HG03439 (cell line): ENCODE measurements around the gene RNF208.
"Not testable (repeated sequence)": the region's sequence is repeated elsewhere in the genome, so short reads cannot be mapped to it uniquely, and the experiment has no call there.

Experiments used
- ATAC-seq: cut with Tn5 transposase; IDR thresholded peaks from one replicate; pipeline ENCODE4 v1.9.1; 2021; ENCODE audit warnings: mild to moderate bottlenecking, moderate library complexity; ENCODE audit not compliant: unreplicated experiment

Gene RNF208

DNA sequence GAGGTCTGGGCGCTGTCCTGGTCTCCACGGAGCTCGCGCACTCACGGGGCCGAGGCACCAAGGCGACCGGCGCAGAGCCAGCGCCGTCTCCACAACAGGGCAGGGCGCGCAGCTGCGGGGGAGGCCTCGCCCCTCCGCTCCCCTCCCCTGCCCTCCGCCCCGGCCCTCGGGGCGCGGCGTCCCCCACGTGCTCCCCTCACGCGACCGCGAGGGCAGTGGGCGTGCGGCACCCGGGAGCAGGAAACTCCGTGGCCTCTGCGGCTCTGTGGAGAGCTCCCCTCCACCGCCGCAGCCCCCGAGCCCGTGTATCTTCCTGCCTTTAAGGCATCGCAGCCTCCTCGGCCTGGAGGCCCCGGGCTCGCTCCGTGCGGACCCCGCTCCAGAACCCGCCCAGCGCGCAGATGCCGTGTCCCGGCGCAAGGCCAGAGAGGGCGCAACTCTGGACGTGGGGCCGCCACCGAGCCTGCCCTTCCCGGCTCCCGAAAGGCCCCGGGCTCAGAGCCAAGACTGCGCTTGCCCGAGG, 18.3 kb upstream of the RNF208 start:
- peak; percentile 18 for ATAC-seq

DNA sequence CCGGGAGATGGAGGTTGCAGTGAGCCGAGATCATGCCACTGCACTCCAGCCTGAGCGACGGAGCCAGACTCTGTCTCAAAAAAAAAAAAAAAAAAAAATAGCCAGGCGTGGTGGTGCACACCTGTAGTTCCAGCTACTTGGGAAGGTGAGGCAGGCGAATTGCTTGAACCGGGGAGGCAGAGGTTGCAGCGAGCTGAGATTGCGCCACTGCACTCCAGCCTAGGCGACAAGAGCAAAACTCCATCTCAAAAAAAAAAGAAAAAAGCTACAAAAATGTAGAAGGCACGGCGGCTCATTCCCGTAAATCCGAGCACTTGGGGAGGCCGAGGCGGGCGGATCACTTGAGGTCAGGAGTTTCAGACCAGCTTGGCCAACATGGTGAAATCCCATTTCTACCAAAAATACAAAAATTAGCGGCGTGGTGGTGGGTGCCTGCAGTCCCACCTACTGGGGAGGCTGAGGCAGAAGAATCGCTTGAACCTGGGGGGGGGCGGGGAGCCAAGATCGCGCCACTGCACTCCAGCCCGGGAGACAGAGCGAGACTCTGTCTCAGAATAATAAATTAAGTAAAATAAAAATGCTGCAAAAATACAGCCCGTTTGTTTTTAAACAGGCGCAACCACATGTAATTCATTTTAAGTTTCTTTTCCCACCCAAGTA, 17.6 kb upstream of the RNF208 start:
- ATAC-seq, result not testable (repeated sequence)

DNA sequence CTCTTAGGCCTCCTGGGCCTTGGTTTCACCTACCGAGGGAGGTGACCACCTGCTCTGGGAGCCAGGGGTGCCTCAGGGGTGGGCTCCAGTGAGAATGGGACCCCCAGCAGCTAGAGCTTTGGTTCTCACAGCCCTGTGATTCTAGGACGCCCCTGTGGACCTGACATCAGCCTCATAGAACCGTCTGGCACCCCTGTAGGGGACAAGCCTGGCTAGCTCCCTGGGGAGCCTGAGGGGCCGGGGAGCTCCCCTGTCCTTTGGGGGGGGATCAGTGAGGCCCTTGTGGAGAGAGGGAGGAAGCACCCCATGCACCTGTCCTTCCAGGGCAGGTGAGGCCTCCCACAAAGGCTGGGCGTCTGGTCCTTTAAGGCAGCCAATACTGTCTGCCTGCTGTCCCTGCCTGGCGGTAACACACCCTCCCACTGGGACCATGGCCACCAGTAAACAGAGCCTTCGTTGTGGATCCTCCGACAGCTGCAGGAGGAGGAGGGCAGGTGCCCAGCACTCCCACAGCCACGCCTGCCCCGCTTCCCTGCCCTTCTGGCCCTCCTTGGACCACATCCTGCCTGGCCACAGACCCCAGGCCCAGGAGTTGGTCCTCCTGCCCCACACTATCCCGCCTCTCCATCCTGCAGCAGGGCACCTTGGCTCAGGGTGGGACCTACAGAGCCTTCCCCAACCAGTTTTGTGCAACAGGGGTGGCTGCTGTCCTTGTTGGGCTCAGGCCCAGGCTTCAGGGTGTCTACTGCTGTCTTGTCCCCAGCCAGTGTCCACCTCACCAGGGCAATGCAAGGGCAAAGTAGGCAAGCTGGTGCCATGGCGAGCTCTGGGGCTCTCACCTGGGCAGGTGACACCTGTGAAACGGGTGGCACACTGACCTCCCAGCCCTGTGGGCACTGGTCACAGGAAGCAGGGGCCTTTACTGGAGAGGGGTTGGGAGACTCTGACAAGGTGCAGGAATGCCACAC, 16.0 kb upstream of the RNF208 start:
- ATAC-seq, result no peak

DNA sequence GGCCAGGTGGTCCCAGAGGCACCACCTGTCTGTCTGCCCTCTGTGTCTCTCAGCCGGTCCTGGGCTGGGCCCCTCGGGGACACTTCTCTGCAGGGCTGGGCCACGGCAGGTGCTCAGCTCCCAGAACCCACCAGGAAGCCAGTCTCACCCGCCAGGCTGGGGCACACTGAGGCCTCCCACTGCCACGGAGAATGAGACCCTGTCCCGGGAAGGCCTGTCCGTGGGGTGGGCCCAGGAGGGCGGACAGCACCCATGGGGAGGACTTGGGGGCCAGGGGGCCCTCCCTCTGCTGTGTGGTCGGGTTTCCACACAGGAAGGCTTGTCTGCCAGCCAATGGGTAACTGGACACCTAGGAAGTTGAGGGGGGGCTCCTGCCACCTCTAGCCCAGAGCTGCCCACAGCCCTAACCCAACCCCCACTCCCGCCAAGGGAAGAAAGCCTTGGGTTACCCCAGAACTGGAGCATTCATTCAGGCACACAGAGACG, 14.9 kb upstream of the RNF208 start:
- ATAC-seq, result no peak

DNA sequence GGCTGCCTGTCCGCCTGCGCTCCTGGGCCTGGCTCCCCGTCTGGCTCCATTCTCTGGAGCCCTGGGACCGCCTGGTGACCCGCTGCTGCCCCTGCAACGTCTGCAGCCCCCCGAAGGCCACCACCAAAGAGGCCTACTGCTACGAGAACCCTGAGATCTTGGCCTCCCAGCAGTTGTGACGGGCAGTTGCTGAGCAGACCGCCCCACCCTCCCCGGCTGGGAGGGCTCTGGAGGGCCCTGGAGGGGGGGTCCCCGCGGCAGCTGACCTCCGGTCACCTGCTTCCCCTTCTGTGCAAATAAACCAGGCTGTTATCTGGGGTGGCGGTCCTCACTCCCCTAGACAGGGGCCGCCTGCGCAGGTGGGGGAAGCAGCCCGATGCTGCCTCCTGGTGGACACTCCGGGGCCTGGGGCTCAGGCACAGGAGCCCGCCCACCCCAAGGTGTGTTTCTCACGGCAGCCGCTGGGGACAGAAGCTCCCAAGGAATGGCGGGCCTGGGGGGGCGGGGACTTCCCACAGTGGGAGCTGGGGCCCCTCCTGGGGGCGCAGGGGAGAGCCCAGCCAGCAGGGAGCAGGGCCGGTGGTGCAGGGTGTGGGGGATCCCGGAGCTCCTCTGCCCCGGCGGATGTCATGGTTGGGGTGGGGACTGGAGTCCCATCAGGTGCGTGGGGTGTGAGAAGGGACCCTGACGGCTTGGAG, 14.3 kb upstream of the RNF208 start:
- ATAC-seq, result no peak

DNA sequence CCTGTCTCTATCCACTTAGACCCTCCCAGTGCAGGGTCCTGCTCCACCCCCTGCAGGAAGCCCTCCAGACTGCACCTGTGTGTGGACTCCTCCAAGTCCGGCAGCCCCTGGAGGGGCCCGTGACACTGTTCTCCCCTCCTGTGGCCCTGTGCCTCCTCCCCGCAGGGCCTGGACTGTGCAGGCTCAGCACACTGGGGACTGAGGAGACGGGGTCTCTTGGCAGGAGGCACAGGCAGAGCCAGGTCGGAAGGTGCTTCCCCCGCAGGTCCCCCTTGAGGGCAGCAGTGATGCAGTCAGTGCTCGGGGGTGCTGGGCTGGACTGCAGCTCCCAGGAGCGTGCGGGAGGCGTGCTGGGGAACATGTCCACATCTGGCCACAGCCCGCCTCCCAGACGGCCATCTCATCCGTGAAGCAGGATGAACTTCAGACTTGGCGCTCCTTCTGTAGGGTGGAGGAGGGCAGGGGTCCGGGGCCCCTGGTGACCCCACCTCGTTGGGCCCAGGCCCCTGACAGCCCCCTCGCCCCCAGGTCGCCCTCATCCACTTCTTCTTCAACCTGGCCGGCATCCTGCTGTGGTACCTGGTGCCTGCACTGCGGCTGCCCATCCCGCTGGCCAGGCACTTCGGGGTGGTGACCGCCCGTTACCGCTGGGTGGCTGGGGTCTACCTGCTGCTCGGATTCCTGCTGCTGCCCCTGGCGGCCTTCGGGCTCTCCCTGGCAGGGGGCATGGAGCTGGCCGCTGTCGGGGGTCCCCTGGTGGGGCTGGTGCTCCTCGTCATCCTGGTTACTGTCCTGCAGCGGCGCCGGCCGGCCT, 13.6 kb upstream of the RNF208 start:
- ATAC-seq, result no peak

DNA sequence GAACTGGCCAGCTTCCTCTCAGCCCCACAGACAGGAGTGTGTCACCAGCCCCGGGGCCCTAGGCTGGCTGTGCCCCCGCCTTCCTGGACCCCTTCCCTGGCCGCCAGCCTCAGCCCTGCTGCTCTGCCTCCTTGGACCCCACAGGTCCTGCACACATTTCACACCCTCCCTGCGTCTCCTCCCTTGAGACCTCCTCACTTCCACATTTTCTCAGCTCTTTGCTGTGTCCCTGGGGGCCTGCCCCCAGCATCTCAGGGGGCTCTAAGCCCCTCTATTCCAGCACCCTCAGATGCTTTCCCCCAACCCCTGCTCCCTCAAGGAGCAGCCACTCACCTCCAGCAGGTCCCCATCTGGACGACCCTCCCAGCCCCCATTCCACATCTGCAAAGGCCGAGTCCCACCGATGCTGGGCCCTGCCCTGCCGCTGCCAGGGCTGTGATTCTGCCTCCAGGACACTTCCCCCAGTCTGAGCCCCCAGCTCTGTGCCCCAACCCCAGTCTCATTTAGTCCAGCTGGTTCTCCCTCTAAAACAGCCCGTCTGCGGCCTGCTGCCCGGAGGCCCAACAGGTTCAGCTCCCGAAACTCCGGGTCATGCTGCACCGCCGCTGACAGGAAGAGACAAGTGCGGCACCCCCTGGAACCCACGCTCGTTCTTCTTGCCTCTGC, 12.9 kb upstream of the RNF208 start:
- no peak for ATAC-seq

DNA sequence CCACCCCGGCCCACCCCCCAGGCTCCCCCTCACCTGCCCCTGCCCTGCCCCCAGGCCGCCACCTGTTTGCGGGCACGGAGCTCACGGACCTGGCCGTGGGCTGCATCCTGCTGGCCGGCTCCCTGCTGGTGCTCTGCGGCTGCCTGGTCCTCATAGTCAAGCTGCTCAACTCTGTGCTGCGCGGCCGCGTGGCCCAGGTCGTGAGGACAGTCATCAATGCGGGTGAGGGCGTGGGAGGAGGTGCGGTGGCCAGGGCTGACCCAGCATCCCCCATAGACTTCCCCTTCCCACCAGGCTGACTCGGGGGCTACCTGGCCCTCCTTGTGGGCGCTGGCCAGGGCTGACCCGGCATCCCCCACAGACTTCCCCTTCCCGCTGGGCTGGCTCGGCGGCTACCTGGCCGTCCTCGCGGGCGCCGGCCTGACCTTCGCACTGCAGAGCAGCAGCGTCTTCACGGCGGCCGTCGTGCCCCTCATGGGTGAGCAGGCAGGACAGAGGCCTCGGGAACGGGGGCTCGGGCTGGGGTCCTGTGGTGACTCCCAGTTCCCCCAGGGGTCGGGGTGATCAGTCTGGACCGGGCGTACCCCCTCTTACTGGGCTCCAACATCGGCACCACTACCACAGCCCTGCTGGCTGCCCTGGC, 12.1 kb upstream of the RNF208 start:
- no peak for ATAC-seq

DNA sequence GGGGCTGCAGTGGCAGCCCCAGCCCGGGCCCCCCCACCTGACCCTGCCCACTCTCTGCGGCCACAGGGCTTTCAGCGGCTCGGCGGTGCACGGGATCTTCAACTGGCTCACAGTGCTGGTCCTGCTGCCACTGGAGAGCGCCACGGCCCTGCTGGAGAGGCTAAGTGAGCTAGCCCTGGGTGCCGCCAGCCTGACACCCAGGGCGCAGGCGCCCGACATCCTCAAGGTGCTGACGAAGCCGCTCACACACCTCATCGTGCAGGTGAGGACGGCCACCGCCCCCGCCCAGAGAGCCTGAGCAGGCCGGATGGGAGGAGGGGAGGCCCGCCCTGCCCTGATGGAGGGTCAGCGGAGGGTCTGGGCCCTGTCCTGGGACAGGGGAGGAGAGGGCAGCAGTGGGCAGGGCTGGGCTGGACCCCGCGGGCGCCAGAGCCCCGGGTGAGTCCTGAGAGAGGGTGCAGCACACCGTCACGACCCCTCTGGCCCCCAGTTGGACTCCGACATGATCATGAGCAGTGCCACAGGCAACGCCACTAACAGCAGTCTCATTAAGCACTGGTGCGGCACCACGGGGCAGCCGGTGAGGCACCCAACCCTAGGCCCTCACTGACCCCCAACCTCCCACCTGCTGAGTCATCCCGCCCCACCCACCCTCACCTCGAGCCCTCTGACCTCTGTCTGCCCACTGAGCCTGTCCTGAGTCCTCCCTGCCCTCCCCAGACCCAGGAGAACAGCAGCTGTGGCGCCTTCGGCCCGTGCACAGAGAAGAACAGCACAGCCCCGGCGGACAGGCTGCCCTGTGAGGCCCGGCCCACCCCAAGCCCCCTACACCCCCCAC, 11.3 kb upstream of the RNF208 start:
- no peak for ATAC-seq

DNA sequence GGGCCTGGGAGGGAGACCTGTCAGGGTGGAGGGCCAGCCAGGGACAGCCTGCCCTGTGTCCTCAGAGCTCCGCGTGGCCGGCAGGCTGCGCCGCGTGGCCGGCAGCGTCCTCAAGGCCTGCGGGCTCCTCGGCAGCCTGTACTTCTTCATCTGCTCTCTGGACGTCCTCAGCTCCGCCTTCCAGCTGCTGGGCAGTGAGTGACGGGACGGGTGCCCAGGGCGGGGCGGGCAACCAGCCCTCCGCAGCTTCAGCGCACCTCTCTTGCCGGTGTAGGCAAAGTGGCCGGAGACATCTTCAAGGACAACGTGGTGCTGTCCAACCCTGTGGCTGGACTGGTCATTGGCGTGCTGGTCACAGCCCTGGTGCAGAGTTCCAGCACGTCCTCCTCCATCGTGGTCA, 10.5 kb upstream of the RNF208 start:
- no peak for ATAC-seq

DNA sequence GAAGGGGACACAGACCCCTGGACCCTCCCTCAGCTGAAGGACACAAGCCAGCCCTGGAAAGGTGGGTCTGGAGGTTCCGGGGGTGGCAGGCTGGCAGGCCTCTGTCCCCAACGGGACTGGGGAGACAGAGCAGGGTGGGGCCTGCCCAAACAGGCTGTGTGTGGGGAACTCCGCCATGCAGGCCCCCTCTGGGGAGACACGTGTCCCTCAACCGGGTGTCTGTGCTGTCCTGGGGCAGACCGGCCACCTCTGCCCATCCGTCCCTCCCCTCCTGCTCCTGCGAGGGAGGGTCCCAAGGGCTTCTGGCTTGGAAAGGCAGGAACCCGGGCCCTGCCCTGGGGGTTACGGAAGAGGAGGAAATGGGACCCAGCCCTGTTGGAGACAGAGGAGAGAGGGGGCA, 10.1 kb upstream of the RNF208 start:
- no peak for ATAC-seq

DNA sequence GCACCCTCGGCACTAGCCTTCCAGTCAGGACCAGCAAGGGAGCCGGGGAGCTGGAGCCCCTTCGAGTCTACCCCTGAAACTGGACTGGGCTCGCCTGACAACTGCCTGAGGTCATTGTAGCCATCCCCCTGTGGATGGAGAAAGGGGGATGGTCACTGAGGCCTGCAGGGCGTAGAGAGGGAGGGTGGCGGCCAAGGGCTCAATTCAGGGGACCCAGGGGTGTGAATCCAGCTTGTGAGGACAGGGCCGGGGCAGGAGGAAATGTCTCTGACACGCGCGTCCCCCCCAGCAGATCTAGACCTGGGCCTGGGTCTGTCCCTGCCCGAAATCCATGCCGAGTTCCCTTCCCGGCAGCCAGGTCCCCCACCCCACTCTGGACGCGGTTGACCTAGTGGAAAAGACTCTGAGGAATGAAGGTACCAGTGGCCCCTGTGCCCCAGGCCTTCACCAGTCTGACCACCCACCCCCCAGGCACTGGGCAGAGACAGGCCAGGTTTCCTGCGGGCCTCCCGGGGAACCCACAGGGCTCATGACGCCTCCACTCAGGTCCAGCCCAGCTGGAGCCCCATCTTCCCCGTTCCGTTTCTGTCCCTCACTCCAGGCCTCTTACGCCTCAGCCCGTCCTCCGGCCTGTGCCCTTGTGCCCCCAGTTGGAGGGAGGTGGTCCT, 9.5 kb upstream of the RNF208 start:
- no peak for ATAC-seq

DNA sequence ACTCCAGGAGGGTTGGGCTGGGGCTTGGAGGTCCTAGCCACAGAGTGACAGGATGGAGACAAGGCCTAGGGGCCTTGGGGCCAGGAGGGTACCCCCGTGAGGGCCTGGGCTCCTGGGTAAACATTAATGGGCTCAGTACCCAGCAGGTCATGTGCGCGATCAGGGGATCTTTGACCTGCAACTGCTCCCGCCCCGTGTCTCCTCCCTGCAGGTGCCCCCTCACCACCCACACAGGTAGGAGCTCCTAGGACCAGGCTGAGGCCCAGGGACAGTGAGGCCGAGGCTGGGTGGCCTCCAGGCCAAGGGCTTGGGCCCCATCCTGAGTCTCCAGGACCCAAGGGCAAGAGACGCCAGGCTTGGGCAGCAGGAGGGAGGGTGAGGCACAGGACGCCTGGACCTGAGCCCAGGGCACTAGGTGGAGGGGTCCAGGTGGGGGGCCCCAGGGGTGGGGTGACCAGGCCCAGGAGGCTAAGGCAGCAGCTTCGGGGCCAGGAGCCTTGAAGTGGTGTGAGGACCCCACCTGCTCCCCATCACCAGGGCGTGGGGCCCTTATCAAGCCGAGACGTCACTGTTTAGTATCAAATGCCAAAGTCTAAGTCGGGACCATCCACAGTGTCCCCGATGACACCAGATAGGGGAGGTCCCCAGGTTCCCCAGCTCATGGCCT, 8.8 kb upstream of the RNF208 start, which contains the start of gene SLC34A3:
TSS of gene SLC34A3 (plus strand) at position 197 of the 667 bp plus-strand sequence. CDS start 802 bp downstream, outside the sequence.
- no peak for ATAC-seq

DNA sequence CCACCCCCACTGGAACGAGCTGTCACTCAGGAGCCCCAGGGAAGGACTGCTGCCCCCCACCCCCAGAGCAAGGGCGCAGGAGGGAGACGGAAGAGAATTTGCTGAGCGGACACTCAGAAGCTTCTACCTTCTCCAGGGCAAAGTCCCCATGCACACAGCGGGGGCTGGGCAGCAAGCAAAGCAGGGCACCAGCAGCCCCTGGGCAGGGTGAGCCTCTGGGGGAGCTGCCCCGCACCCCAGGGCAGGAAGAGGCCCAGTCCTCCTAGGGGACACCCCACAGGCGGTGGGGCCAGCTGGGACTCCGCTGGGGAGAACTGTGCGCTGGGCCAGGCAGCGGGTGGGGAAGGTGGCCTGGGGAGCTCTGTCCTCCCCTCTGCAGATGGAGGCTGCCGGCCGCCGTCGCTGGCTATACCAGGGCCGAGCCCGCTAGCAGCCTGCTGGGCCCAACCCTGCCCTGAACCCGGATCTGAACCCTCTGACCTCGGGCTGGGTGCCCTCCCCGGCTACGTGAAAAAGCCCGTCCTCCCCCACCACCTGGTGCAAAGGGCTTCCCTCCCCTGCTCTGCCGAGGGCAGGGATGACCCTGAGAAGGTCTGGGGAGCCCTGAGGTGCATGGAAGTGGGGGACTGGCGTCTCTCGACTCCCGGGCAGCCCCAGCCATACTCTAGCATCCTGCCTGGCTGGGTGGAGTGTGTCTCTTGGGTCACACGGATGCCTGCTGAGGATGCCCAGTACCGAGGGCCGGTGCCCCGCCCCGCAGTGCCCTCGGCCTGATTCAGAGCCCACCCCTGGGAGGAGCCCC, 8.1 kb upstream of the RNF208 start:
- no peak for ATAC-seq

DNA sequence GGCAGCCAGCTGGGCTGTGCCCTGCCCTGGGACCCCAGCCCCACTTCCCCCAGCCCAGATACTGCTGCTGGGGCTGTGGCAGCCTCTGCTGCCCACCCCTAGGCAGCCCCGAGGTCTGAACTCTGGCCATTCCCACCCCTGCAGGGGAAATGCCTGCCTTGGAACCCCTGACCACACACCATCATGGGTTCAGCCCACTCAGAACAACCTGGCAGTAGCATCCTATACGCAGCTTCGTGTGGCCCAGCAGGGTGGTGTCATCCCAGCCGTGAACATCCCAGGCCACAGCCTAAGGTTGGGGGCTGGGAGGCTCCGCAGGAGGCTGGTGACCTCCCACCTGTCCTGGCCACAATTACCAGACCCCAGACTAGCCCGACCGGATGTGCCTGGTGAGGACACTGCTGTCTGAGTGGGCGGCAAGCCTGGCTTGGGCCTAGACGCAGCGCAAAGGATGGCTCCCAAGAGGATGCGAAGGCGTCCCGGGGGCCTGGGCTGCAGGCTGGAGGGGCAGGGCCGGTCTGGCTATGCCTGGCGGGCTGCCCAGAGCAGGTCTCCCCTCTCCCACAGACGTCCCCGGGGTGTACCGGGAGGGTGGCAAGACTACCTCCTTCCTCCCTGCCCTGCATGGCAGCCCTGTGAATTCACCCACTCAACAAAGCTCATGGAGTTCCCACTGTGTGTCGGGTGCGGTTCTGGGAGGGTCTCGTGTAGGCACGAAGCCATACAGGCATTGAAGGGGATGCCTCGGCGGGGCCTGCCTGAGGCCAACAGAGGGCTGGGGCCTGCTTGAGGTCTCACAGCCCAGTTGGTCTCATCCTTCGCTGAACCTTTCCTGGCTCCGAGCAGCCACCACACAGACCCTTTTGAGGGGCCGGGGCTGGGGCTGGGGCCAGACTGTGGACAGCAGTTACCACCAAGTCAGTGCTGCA, 7.2 kb upstream of the RNF208 start:
- no peak for ATAC-seq
